HG03460 (cell line): ENCODE data around the gene CILP.

Experiments
- ATAC-seq: cut with Tn5 transposase; IDR thresholded peaks from one replicate; pipeline ENCODE4 v1.9.1; 2021; ENCODE audit not compliant: unreplicated experiment

CILP gene

DNA sequence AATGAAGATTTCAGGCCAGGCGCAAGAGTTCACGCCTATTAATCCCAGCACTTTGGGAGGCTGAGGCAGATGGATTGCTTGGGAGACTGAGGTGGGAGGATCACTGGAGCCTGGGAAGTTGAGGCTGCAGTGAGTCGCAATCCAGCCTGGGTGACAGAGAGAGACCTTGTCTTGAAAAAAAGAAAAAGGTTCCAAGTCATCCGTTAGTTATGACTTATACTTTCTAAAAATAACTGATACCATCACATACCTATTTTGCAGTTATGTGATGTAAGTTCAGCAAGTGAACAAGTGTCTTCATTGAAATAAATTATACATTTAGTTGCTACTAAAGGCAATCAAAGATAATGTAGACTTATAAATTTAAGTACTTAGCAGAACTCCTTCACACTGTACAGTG is 48.2 kb downstream of the CILP start:
- ATAC-seq: no peak

- no peak for ATAC-seq
These were observed 54.6 kb downstream of the CILP start for GRCh38 chr15:65156692-65157091.

DNA sequence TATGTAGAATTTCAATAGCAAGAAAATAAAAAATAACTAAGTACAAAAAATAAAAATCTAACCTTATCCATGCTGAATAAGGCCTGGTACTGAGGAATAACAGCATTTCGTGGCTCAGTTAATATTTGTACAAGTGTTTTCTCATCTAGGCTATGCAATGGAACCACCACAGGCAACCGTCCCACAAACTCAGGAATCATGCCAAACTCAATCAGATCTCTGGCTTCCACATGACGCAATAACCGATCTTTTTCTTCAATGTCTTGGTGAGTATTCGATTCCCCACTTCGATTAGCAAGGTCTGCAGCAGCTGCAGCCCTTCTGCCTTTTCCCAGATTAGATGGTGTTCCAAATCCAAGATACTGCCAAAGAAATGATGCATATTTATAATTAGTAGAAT is 56.6 kb downstream of the CILP start:
- no peak for ATAC-seq

DNA sequence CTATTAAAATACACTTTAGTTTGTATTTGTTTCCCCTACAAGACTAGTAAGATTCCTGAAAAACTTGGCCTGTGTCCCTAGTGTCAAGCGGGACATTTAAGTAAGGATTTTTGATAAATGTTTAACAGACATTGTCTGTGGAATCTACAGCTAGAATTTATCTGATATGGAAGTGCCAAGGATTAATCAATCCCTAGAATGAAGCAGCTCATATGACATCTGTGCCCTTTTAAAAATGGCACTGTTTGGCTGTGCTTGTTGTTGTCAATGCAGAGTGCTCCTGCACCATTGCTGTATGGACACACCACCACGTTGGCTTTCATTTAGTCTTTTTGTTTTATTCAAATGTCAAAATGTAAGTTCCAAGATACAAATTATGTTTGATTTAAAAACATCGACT is 63.4 kb downstream of the CILP start:
- no peak for ATAC-seq

- no peak for ATAC-seq
These were observed 64.8 kb downstream of the CILP start for GRCh38 chr15:65146438-65146837.
